ENCODE results near the gene SIM2.

SIM2 gene

DNA sequence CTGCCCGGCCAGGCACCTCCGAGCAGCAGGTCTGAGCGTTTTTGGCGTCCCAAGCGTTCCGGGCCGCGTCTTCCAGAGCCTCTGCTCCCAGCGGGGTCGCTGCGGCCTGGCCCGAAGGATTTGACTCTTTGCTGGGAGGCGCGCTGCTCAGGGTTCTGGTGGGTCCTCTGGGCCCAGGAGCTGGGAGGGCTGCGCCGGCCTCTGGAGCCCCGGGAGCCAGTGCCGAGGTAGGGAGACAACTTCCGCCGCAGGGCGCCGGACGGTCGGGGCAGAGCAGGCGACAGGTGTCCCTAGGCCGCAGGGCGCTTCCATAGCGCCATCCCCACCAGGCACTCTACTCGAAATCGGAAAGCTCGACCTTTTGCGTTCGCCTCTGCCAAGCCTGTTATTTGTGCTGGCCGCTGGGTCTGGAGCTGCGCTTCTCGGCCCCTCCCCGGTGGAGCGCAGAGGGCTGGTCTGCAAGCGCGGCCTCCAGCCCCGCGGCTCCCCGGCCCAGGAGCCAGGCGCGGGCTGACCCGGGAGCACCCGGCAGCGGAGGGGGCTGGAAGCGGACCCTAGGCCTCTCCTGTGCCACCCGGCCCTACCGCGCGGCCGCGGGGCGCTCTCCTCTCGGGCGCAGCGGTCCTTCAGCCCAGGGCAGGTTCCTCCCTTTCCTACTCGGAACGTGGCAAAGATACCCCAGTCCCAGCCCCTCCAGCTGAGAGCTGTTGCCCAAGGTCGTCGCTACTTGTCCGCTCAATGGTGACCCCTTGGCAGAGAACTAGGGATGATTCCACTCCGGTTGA is 2.2 kb downstream of the SIM2 start:
- H3K9me3 Mint-ChIP-seq, result no peaks in the 10 kb centered on the region
- H3K36me3 Mint-ChIP-seq, result peaks cover 3% of the 10 kb centered on the region
- DNase-seq, result no peak
- peak overlapping the region; percentile 43 for H3K4me3 Mint-ChIP-seq
- no peak overlapping the region for H3K27ac Mint-ChIP-seq
- CTCF ChIA-PET, result interaction anchor here (0.7 to 1.0 kb wide), 2 partner anchors 116 to 193 kb away, joined by 3 read pairs; no protein-coding TSS in a partner anchor
- peaks cover 29% of the 10 kb centered on the region for H3K4me1 Mint-ChIP-seq
- peaks cover 100% of the 10 kb centered on the region for H3K27me3 Mint-ChIP-seq

DNA sequence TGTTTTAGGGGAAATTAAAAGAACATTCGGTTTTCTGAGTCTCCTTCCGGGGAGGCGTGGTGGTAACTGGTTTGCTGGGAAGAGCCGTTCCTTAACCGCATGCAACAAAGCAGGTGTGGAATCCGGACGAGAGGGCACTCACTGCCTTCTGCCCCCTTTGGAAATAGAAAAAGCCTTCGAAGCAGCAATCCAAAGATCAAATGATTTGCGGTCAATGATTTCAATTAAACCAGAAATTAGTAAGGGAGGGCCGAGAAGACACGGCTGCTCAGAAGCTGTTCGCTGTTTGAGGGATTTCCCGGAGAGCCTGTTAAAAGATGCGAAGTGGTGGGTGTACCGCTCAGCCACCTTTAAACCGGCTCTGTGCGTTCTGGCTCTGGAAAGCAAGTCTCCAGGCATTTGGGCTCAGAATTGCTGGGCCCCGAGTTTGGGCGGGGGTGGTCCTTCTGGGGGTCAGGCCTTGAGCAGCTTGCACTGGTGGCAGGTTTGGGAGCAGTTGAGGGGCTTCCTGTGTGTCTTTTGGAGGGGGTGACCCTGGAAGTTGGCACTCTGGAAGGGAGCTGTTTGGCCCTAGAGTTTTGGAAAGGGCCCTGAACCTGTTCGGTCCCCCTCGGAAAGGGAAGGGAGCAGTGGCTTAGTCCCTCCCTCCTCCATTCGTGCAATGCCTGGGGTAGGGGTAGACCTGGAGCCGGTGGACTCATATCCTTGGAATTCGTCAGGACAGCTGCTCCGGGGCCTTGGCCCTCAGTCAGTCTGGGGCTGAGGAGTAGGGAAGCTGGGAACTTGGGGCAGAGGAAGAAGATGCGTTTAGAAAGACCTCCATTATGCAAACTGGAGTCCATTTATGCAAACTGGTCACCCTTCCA is 3.1 kb downstream of the SIM2 start:
- Mint-ChIP-seq H3K27ac (no peak overlapping the region), H3K4me1 (peaks cover 38% of the 10 kb centered on the region), H3K36me3 (peaks cover 3% of the 10 kb centered on the region), H3K4me3 (no peak overlapping the region), H3K27me3 (peaks cover 100% of the 10 kb centered on the region), H3K9me3 (no peaks in the 10 kb centered on the region)
- no peak for DNase-seq
- CTCF ChIA-PET, result interaction anchor here (0.7 to 2.0 kb wide), 2 partner anchors 17 to 194 kb away, joined by 3 to 5 read pairs; no protein-coding TSS in a partner anchor

DNA sequence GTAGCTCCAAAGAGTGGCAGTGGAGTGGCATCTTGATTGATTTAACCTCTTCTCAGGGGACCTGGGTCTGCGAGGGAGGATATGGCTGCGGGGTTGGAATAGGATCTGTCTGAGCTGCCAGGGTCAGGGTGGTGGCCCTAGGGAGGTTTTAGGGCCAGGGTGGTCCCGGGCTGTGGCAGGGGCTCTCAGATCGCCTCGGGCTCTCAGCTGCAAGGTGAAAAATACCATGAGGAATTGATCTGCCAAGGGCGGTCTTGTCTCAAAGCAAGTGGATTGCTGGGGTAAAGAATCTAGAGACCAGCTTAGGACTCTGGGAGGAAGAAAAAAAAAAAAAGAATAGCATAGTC is 3.7 kb downstream of the SIM2 start:
- Mint-ChIP-seq H3K4me1 (peaks cover 41% of the 10 kb centered on the region), H3K36me3 (peaks cover 3% of the 10 kb centered on the region), H3K9me3 (no peaks in the 10 kb centered on the region), H3K27ac (no peak overlapping the region), H3K4me3 (no peak overlapping the region), H3K27me3 (peaks cover 100% of the 10 kb centered on the region)
- CTCF ChIA-PET, result interaction anchor here (2.0 kb wide), 1 partner anchor 18 kb away, joined by 5 read pairs; no protein-coding TSS in a partner anchor
- DNase-seq, result no peak

DNA sequence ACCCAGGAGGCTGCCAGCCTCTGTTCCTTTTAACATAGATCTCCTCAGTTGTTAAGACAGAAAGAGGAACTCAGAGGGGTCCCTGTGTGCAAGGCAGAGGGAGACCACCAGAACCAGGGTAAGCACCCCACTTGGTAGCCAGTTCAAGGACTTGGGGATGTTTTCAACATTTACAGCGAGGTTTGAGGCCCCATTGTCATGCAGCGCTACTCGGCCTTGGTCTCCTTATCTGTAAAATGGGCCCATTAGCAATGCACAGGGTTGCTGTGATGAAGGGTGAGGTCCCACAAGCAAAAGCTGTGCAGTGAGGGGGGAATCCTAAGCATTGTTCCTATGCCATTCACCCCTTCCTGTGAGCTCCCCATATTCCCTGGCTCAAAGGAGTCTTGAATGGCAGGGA is 4.2 kb downstream of the SIM2 start:
- no peak overlapping the region for H3K4me3 Mint-ChIP-seq
- CTCF ChIA-PET, result interaction anchor here (2.0 kb wide), 1 partner anchor 18 kb away, joined by 5 read pairs; no protein-coding TSS in a partner anchor

DNA sequence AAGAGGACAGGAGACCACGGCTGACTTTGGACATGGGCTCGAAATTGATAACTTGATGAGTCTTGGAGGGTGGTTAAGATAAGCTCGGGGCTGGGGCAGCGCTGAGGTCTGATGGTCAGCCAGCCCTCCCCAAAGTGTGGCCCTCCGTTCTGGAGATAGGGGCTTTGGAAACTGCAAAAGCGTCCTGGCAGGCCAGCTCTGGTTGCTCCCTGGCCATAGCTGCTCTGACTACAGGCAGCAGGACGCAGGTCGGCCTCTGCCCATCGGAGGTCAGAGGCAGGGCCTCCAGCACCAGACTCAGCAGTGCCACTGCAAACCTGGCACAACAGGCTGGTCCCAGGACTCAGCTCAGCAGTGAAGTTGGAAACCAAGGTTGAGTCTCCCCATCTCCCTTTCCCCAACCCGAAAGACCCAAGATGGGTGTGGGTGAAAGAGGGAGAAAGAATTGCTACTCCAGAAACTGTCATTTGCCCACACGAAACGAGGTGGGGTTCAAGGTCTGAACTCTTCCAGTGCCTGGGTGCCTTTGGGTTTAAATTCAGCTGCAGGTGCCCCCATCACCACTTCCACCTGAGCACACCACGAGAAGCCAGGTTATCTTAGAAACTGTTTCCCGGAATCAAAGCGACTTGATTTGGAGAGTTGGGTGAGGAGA is 4.8 kb downstream of the SIM2 start:
- Mint-ChIP-seq H3K27ac (peak overlapping the region; percentile 28), H3K27me3 (peaks cover 100% of the 10 kb centered on the region), H3K4me3 (no peak overlapping the region), H3K9me3 (no peaks in the 10 kb centered on the region), H3K4me1 (peaks cover 46% of the 10 kb centered on the region), H3K36me3 (peaks cover 3% of the 10 kb centered on the region)
- CTCF ChIA-PET, result interaction anchor here (2.0 kb wide), 1 partner anchor 19 kb away, joined by 5 read pairs; no protein-coding TSS in a partner anchor
- no peak for DNase-seq

More for the DNA sequence above, 4.2 kb downstream of the SIM2 start:
- no peak for DNase-seq
- H3K27ac Mint-ChIP-seq, result no peak overlapping the region
- H3K27me3 Mint-ChIP-seq, result peaks cover 100% of the 10 kb centered on the region
- peaks cover 3% of the 10 kb centered on the region for H3K36me3 Mint-ChIP-seq
- no peaks in the 10 kb centered on the region for H3K9me3 Mint-ChIP-seq
- peaks cover 42% of the 10 kb centered on the region for H3K4me1 Mint-ChIP-seq

DNA sequence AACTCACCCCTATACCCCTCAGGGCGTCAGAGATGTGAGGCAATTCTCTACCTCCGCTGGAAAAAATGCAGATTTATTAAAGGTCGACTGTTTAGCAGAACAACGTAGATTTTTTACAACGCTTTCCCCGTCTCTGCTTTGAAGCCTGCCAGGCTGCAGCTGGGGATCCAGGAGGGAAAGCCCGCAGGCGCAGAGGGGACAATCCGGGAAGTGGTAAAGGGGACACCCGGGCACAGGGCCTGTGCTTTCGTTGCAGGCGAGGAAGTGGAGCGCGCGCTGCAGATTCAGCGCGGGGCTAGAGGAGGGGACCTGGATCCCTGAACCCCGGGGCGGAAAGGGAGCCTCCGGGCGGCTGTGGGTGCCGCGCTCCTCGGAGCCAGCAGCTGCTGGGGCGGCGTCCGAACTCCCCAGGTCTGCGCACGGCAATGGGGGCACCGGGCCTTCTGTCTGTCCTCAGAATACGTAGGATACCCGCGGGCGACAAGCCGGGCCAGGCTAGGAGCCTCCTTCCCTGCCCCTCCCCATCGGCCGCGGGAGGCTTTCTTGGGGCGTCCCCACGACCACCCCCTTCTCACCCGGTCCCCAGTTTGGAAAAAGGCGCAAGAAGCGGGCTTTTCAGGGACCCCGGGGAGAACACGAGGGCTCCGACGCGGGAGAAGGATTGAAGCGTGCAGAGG is 5.5 kb downstream of the SIM2 start:
- CTCF ChIA-PET, result no interaction called here
- DNase-seq, result no peak
- Mint-ChIP-seq H3K4me1 (peaks cover 46% of the 10 kb centered on the region), H3K27ac (peak overlapping the region; percentile 28), H3K9me3 (no peaks in the 10 kb centered on the region), H3K36me3 (peaks cover 3% of the 10 kb centered on the region), H3K4me3 (no peak overlapping the region), H3K27me3 (peaks cover 100% of the 10 kb centered on the region)

DNA sequence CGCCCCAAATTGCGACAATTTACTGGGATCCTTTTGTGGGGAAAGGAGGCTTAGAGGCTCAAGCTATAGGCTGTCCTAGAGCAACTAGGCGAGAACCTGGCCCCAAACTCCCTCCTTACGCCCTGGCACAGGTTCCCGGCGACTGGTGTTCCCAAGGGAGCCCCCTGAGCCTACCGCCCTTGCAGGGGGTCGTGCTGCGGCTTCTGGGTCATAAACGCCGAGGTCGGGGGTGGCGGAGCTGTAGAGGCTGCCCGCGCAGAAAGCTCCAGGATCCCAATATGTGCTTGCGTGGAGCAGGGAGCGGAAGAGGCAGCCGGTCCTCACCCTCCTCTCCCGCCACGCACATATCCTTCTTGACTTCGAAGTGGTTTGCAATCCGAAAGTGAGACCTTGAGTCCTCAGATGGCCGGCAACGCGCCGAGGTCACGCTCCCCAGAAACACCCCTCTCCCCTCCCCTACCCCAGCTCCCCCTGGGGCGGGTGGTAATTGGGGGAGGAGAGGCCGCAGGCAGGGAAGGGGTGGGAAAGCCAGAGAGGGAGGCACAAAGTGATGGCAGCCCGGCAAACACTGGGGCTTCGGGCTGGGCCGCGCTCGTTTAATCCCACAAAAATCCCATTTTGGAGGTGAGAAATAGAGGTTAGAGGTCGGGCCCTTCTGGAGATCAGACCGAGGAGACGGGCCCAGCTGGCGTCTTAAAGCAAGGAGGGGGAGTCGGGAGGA is 6.2 kb downstream of the SIM2 start:
- CTCF ChIA-PET, result no interaction called here
- Mint-ChIP-seq H3K27ac (no peak overlapping the region), H3K4me1 (peaks cover 46% of the 10 kb centered on the region), H3K4me3 (no peak overlapping the region), H3K27me3 (peaks cover 100% of the 10 kb centered on the region), H3K9me3 (no peaks in the 10 kb centered on the region), H3K36me3 (peaks cover 4% of the 10 kb centered on the region)
- DNase-seq, result no peak

DNA sequence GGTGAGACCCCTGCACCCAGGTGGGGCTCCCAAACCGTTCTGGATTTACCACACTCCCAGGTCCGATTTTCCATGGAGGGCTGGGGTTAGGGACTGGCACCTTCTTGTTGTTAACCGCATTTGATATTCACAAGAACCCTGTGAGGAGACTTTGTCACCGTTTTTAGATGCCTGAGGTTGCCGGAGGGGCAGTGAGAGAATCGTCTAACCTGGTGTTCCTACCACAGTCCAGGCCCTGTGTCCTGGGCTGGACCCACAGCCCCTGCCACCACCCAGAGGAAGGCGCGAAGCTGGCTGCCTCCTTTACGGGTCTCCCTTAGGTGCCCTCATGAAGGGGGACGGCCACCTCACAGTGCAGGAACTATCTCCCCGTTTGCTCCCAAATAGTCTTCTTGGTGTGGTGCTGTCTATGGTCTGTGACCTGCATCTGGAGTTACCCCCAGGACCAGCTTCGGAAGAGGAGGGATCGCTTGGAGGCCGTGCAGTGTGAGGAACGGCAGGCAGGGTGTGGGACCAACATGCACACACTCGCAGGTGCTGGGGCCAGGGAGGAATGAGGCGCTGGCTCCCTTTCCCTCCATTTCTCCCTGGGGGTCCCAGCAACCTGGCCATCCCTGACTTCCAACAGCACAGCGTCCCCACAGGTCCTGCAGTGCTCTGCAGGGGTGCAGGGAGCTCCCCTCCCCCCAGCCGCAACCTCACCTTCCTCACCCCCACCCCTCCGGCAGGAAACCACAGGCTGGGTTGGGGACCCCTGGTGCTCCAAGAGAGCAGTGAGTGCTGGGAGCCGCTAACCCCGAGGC is 7.0 kb downstream of the SIM2 start:
- H3K27ac Mint-ChIP-seq, result no peak overlapping the region
- H3K9me3 Mint-ChIP-seq, result no peaks in the 10 kb centered on the region
- CTCF ChIA-PET, result no interaction called here

DNA sequence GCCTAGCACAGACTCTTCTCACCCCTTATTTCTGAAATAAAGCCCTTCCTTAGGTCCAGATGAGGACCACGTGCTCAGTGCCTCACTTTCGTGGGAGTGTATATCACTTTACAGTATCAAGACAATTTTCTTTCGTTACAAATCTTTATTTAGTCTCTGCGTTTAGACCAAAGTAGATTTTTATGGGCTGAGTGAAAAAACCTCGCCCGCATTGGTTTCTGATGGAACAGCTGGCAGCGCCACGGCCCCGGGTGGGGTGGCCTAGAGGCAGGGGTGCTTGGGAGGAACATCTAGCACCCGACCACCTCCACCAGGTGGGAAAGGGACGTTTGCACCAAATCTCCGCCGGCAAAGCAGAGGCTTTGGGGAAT is 7.6 kb downstream of the SIM2 start:
- peaks cover 100% of the 10 kb centered on the region for H3K27me3 Mint-ChIP-seq
- CTCF ChIA-PET, result no interaction called here
- H3K27ac Mint-ChIP-seq, result peak overlapping the region; percentile 42
- DNase-seq, result no peak
- H3K9me3 Mint-ChIP-seq, result no peaks in the 10 kb centered on the region
- no peak overlapping the region for H3K4me3 Mint-ChIP-seq
- peaks cover 38% of the 10 kb centered on the region for H3K4me1 Mint-ChIP-seq
- H3K36me3 Mint-ChIP-seq, result peaks cover 1% of the 10 kb centered on the region

More for the DNA sequence above, 7.0 kb downstream of the SIM2 start:
- H3K4me1 Mint-ChIP-seq, result peaks cover 39% of the 10 kb centered on the region
- no peak for DNase-seq
- H3K36me3 Mint-ChIP-seq, result peaks cover 1% of the 10 kb centered on the region
- H3K4me3 Mint-ChIP-seq, result no peak overlapping the region
- H3K27me3 Mint-ChIP-seq, result peaks cover 100% of the 10 kb centered on the region

DNA sequence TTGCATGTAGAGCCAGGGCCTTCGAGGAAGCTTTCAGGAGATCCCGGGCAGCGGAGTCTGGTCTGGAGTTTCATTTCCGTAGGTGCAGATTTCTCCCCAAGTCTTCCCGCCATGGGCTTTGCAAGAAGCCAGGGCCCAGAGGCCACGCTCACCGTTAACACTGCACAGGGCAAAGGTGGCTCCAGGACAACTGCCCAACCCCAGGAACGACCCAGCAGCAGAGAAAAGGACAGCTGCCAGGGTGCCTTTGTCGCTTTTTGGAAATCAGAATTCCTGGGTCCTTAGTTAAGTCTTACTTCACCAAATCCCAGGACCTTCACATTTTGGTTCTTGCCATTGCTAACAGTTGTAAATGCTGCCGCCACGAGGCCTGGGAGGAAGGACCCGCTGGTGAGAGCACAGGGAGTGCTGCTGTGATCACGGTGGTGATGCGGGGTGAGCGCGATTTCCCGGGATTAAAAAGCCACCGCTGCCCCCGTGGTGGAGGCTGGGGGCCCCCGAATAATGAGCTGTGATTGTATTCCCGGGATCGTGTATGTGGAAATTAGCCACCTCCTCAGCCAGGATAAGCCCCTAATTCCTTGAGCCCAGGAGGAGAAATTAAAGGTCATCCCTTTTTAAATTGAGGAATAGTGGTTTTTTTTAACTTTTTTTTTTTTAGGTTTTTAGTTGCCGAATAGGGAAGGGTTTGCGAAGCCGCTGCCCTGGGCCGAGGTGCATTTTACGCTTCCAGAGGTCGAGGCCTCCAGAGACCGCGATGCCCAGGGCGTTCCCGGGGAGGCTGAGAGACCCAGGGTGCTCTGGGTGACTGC is 8.2 kb downstream of the SIM2 start:
- Mint-ChIP-seq H3K4me1 (peaks cover 33% of the 10 kb centered on the region), H3K4me3 (no peak overlapping the region), H3K27ac (peak overlapping the region; percentile 42), H3K27me3 (peaks cover 98% of the 10 kb centered on the region), H3K9me3 (no peaks in the 10 kb centered on the region), H3K36me3 (peaks cover 1% of the 10 kb centered on the region)
- CTCF ChIA-PET, result no interaction called here
- no peak for DNase-seq

DNA sequence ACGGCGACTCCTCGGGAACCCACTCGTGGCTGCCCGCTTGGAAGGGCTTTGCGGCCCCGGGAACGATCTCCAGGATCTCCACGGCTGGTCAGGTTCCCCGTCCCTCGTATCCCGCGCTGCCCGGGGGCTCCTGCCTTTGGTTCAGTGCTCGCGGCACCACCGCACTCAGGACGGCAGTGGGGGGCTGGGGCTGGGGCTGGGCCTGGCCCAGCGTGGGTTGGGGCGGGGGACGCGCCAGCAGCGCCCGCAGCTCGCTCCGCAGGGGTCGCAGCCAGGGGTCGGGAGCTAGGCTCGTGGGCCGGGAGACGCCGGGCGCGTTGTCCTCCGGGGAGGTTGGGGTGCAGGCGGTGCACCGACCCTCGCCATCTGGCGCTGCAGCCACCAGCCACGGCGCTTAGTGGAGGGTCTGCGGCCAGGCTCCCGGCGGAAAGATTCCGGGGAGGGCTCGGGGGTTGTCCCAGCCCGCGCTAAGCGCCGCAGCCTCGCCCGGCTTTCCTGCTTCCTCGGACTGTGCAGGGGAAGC is 8.9 kb downstream of the SIM2 start:
- Mint-ChIP-seq H3K36me3 (peaks cover 1% of the 10 kb centered on the region), H3K27me3 (peaks cover 98% of the 10 kb centered on the region), H3K9me3 (no peaks in the 10 kb centered on the region), H3K4me3 (no peak overlapping the region), H3K4me1 (peaks cover 33% of the 10 kb centered on the region), H3K27ac (no peak overlapping the region)
- CTCF ChIA-PET, result no interaction called here
- DNase-seq, result no peak
